ENCODE data around the gene TBX2. TPM values are rescaled to one million over a fixed set of nuclear protein-coding genes. Genes with fewer than 3 reads are reported as not detected.
A peak's percentile ranks its signal among the peaks of the same experiment; 100 is the strongest.

Gene TBX2
- total RNA-seq, 4 donors from 2014 or later: 19.0 to 33.6 (median 22.8) TPM

GRCh38 chr17:61416211-61416539 is 16.5 kb downstream of the TBX2 start:
- peak overlapping the region in 1 of 2 donors; percentile 35 for H3K4me3 ChIP-seq
- 87 to 100% methylated on average over 1 to 3 of the region's 6 CpGs for WGBS, 2 donors (ENCODE audit: low coverage in 1 of 2)
- no peak for TF ChIP-seq CTCF (IDR thresholded peaks at IDR 0.05)
- TF ChIP-seq POLR2A (IDR thresholded peaks at IDR 0.05): no peak
- no peak for TF ChIP-seq EP300 (IDR thresholded peaks at IDR 0.05)
- TF ChIP-seq POLR2AphosphoS5 (IDR thresholded peaks at IDR 0.05): no peak
- peak overlapping the region; percentile 4 to 83 (median 78) for H3K27ac ChIP-seq
- ATAC-seq: no peak
- peaks cover 0 to 53% (median 23%) of the 10 kb centered on the region in 3 donors for H3K4me1 ChIP-seq
- peaks cover 7% of the 10 kb centered on the region for H3K27me3 ChIP-seq
- H3K36me3 ChIP-seq: no peaks in the 10 kb centered on the region
- H3K9me3 ChIP-seq: no peaks in the 10 kb centered on the region

GRCh38 chr17:61416540-61417363 is 17.1 kb downstream of the TBX2 start:
- H3K36me3 ChIP-seq: no peaks in the 10 kb centered on the region
- H3K4me3 ChIP-seq: peak overlapping the region in 1 of 2 donors; percentile 35
- peak; percentile 85 to 98 (median 90) for TF ChIP-seq CTCF (IDR thresholded peaks at IDR 0.05)
- no peak for TF ChIP-seq EP300 (IDR thresholded peaks at IDR 0.05)
- no peak for TF ChIP-seq POLR2A (IDR thresholded peaks at IDR 0.05)
- peak; percentile 10 for TF ChIP-seq POLR2AphosphoS5 (IDR thresholded peaks at IDR 0.05)
- peaks cover 7% of the 10 kb centered on the region for H3K27me3 ChIP-seq
- no peaks in the 10 kb centered on the region for H3K9me3 ChIP-seq
- H3K27ac ChIP-seq: peak overlapping the region; percentile 4 to 83 (median 78)
- WGBS, 2 donors (ENCODE audit: low coverage in 1 of 2): 73% methylated on average over 7 of the region's 43 CpGs; no CpG with 5 or more reads in 1 of the 2 donors
- ATAC-seq: peak; percentile 82
- peaks cover 0 to 47% (median 20%) of the 10 kb centered on the region in 3 donors for H3K4me1 ChIP-seq

- no peak overlapping the region for H3K27ac ChIP-seq
- peaks cover 22% of the 10 kb centered on the region for H3K27me3 ChIP-seq
- no peak for ATAC-seq
- no peaks in the 10 kb centered on the region for H3K9me3 ChIP-seq
- TF ChIP-seq POLR2AphosphoS5 (IDR thresholded peaks at IDR 0.05): no peak
- TF ChIP-seq CTCF (IDR thresholded peaks at IDR 0.05): no peak
- TF ChIP-seq POLR2A (IDR thresholded peaks at IDR 0.05): no peak
- no peak for TF ChIP-seq EP300 (IDR thresholded peaks at IDR 0.05)
- 80 to 94% methylated on average over 1 to 2 of the region's 2 CpGs for WGBS, 2 donors (ENCODE audit: low coverage in 1 of 2)
- peaks cover 0 to 33% (median 14%) of the 10 kb centered on the region in 3 donors for H3K4me1 ChIP-seq
- no peaks in the 10 kb centered on the region for H3K36me3 ChIP-seq
- H3K4me3 ChIP-seq: no peak overlapping the region
Measured at GRCh38 chr17:61418449-61418848, 18.8 kb downstream of the TBX2 start.

DNA sequence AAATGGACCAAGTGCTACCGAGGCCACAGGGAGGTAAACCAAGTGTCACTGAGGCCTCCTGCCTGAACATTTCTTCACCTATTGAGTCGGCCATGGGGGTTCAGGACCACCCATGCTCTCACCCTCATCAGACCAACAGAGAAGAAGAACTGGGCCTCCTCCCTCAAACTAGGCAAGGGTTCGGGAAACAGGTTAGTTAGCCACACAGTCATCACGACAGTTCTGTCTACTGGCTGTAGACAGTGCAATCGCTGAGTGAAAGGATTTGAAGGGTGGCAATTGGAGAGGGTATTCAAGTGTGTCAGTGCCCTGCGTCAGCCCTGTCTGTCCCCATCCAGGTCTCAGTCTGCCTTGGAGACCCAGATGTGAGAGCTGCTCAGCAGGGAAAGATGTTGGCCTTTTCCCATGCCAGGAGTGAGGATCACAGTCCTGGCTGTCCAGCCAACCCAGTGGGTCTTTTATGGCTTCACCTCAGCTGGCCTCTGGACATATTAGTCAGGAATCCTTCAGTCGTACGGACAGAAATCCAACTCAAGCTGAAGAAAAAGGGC is 19.9 kb downstream of the TBX2 start:
- no peaks in the 10 kb centered on the region for H3K36me3 ChIP-seq
- peaks cover 0 to 22% (median 10%) of the 10 kb centered on the region in 3 donors for H3K4me1 ChIP-seq
- ATAC-seq: no peak
- TF ChIP-seq POLR2A (IDR thresholded peaks at IDR 0.05): no peak
- H3K27me3 ChIP-seq: peaks cover 32% of the 10 kb centered on the region
- no peaks in the 10 kb centered on the region for H3K9me3 ChIP-seq
- no peak overlapping the region for H3K27ac ChIP-seq
- no peak overlapping the region for H3K4me3 ChIP-seq
- WGBS, 2 donors (ENCODE audit: low coverage in 1 of 2): 57 to 100% methylated on average over 1 to 3 of the region's 8 CpGs

GRCh38 chr17:61420052-61420451 is 20.4 kb downstream of the TBX2 start:
- peaks cover 37% of the 10 kb centered on the region for H3K27me3 ChIP-seq
- 42 to 48% methylated on average over 3 to 4 of the region's 4 CpGs for WGBS, 2 donors (ENCODE audit: low coverage in 1 of 2)
- H3K4me1 ChIP-seq: peaks cover 0 to 17% (median 10%) of the 10 kb centered on the region in 3 donors
- H3K27ac ChIP-seq: no peak overlapping the region
- no peak for ATAC-seq
- no peaks in the 10 kb centered on the region for H3K9me3 ChIP-seq
- no peak overlapping the region for H3K4me3 ChIP-seq
- TF ChIP-seq CTCF (IDR thresholded peaks at IDR 0.05) (no peak), EP300 (IDR thresholded peaks at IDR 0.05) (no peak), POLR2AphosphoS5 (IDR thresholded peaks at IDR 0.05) (no peak), POLR2A (IDR thresholded peaks at IDR 0.05) (no peak)
- H3K36me3 ChIP-seq: no peaks in the 10 kb centered on the region
